HG03460 (cell line): ENCODE results near the gene RSU1.
"Not testable (repeated sequence)": the region's sequence is repeated elsewhere in the genome, so short reads cannot be mapped to it uniquely, and the experiment has no call there.

ENCODE experiments used
- ATAC-seq: cut with Tn5 transposase; IDR thresholded peaks from one replicate; pipeline ENCODE4 v1.9.1; 2021; ENCODE audit not compliant: unreplicated experiment

The RSU1 gene

GRCh38 chr10:16788125-16788524 lies 29.1 kb downstream of the RSU1 start:
- peak; percentile 13 for ATAC-seq

GRCh38 chr10:16787361-16787791 lies 29.8 kb downstream of the RSU1 start:
- ATAC-seq = peak; percentile 87

- ATAC-seq = no peak
Observed at GRCh38 chr10:16780338-16780880, 36.8 kb downstream of the RSU1 start.

GRCh38 chr10:16779384-16779915 lies 37.8 kb downstream of the RSU1 start:
- peak; percentile 74 for ATAC-seq

- ATAC-seq = no peak
Observed at GRCh38 chr10:16777473-16778370, 39.5 kb downstream of the RSU1 start.

GRCh38 chr10:16776896-16777295 lies 40.3 kb downstream of the RSU1 start:
- no peak for ATAC-seq

GRCh38 chr10:16773334-16773733 lies 43.9 kb downstream of the RSU1 start:
- no peak for ATAC-seq

GRCh38 chr10:16770670-16771069 lies 46.6 kb downstream of the RSU1 start:
- no peak for ATAC-seq

- ATAC-seq = no peak
Observed at GRCh38 chr10:16770141-16770540, 47.1 kb downstream of the RSU1 start.

- ATAC-seq = no peak
Observed at GRCh38 chr10:16769331-16769730, 47.9 kb downstream of the RSU1 start.

- no peak for ATAC-seq
Observed at GRCh38 chr10:16768702-16769101, 48.5 kb downstream of the RSU1 start.

- ATAC-seq = peak; percentile 55
Observed at GRCh38 chr10:16765509-16766375, 51.5 kb downstream of the RSU1 start.

GRCh38 chr10:16761300-16761699 lies 55.9 kb downstream of the RSU1 start:
- no peak for ATAC-seq

GRCh38 chr10:16756561-16757221 lies 60.5 kb downstream of the RSU1 start:
- ATAC-seq = no peak

GRCh38 chr10:16754765-16755164 lies 62.5 kb downstream of the RSU1 start:
- no peak for ATAC-seq

- ATAC-seq = not testable (repeated sequence)
Observed at GRCh38 chr10:16752849-16753248, 64.4 kb downstream of the RSU1 start.

GRCh38 chr10:16752099-16752498 lies 65.1 kb downstream of the RSU1 start:
- ATAC-seq = no peak

GRCh38 chr10:16751244-16751643 lies 66.0 kb downstream of the RSU1 start:
- no peak for ATAC-seq

GRCh38 chr10:16750461-16750860 lies 66.8 kb downstream of the RSU1 start:
- no peak for ATAC-seq

GRCh38 chr10:16748749-16749148 lies 68.5 kb downstream of the RSU1 start:
- no peak for ATAC-seq

- no peak for ATAC-seq
Observed at GRCh38 chr10:16746856-16747255, 70.4 kb downstream of the RSU1 start.
